Peyer's patch (tissue), 4 donors: ENCODE results near the gene ERC2.

Experiments
- POLR2A ChIP-seq, 2 donors: fragments of 450-650 bp; IDR thresholded peaks; one replicate each; pipeline ENCODE4 v1.5.1; 2017; ENCODE audit warnings: antibody characterized with exemption in 2 of 2, mild to moderate bottlenecking in 2 of 2, moderate library complexity in 2 of 2
- TF ChIP-seq, protein P1 (sequence below), 6 experiments: fragments of 450-650 bp in 4 of 6; fragments of 200-600 bp in 2 of 6; sonication (generic) in 1 of 6; IDR thresholded peaks; one replicate each; pipeline ENCODE4 v1.5.1; 2017 to 2019; ENCODE audit warnings: antibody characterized with exemption in 6 of 6, mild to moderate bottlenecking in 3 of 6, moderate library complexity in 1 of 6

DNA sequence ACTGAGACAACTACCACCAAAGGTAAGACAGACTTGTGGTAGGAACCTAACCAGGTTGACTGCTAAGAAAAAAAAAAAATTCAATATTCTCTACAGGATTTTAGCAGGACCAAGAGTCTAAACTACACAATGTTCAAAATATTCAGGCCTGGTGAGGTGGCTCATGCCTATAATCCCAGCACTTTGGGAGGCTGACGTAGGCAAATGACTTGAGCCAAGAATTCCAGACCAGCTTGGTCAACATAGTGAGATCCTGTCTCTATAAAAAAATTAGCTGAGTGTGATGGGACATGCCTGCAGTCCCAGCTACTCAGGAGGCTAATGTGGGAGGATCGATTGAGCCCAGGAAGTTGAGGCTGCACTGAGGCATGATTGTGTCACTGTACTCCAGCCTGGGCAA lies 639.6 kb downstream of the ERC2 start:
- TF ChIP-seq, protein P1, sequence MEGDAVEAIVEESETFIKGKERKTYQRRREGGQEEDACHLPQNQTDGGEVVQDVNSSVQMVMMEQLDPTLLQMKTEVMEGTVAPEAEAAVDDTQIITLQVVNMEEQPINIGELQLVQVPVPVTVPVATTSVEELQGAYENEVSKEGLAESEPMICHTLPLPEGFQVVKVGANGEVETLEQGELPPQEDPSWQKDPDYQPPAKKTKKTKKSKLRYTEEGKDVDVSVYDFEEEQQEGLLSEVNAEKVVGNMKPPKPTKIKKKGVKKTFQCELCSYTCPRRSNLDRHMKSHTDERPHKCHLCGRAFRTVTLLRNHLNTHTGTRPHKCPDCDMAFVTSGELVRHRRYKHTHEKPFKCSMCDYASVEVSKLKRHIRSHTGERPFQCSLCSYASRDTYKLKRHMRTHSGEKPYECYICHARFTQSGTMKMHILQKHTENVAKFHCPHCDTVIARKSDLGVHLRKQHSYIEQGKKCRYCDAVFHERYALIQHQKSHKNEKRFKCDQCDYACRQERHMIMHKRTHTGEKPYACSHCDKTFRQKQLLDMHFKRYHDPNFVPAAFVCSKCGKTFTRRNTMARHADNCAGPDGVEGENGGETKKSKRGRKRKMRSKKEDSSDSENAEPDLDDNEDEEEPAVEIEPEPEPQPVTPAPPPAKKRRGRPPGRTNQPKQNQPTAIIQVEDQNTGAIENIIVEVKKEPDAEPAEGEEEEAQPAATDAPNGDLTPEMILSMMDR (IDR thresholded peaks at IDR 0.05), result no peak
- no peak for TF ChIP-seq POLR2A (IDR thresholded peaks at IDR 0.05)
